ENCODE data around the gene SOX15. TPM values are rescaled to one million over a fixed set of nuclear protein-coding genes. Genes with fewer than 3 reads are reported as not detected.

SOX15 gene
- total and polyA plus RNA-seq, 8 donors: 0.31 to 2.0 (median 1.9) TPM; not detected in 1

GRCh38 chr17:7550344-7550743 lies 39.5 kb downstream of the SOX15 start:
- H3K27me3 ChIP-seq: no peaks in the 10 kb centered on the region
- H3K27ac ChIP-seq: peak overlapping the region in 1 of 2 donors; percentile 86
- no peak for ATAC-seq
- DNase-seq: no peak
- H3K9me3 ChIP-seq: no peaks in the 10 kb centered on the region
- H3K4me3 ChIP-seq: peak overlapping the region in 1 of 2 donors; percentile 78
- TF ChIP-seq CTCF (IDR thresholded peaks at IDR 0.05): no peak
- peaks cover 6 to 57% of the 10 kb centered on the region in 2 donors for H3K4me1 ChIP-seq
- intact Hi-C loops (cut with DNase I): no loop called here
- peaks cover 0 to 7% of the 10 kb centered on the region in 2 donors for H3K36me3 ChIP-seq

- no peak for TF ChIP-seq CTCF (IDR thresholded peaks at IDR 0.05)
- H3K9me3 ChIP-seq: no peaks in the 10 kb centered on the region
- ATAC-seq: peak; percentile 72
- H3K27me3 ChIP-seq: no peaks in the 10 kb centered on the region
- H3K4me1 ChIP-seq: peaks cover 6 to 55% of the 10 kb centered on the region in 2 donors
- peaks cover 0 to 7% of the 10 kb centered on the region in 2 donors for H3K36me3 ChIP-seq
- peak overlapping the region; percentile 86 for H3K27ac ChIP-seq
- DNase-seq: peak in 1 of 4 donors; percentile 44
- intact Hi-C loops (cut with DNase I): no loop called here
- H3K4me3 ChIP-seq: peak overlapping the region; percentile 55 to 78
Measured at GRCh38 chr17:7549401-7550055, 40.4 kb downstream of the SOX15 start.

- TF ChIP-seq CTCF (IDR thresholded peaks at IDR 0.05): peak; percentile 5 to 16
- intact Hi-C loops (cut with DNase I): no loop called here
- Histone ChIP-seq H3K27ac (peak within 1 kb of the TSS; percentile 86), H3K4me1 (peaks cover 6 to 51% of the 10 kb centered on the region in 2 donors), H3K9me3 (no peaks in the 10 kb centered on the region), H3K36me3 (peaks cover 0 to 7% of the 10 kb centered on the region in 2 donors), H3K4me3 (peak within 1 kb of the TSS; percentile 55 to 78), H3K27me3 (no peaks in the 10 kb centered on the region)
- peak; percentile 19 to 89 (median 70) for DNase-seq
- peak; percentile 85 for ATAC-seq
Measured at GRCh38 chr17:7548585-7549400, 41.1 kb downstream of the SOX15 start, which contains the start of gene TNFSF12. TNFSF12 (plus strand) TSS chr17:7549058; CDS start chr17:7549154, 96 bp downstream.

GRCh38 chr17:7544911-7545310 lies 45.0 kb downstream of the SOX15 start:
- H3K9me3 ChIP-seq: no peaks in the 10 kb centered on the region
- peaks cover 6 to 15% of the 10 kb centered on the region in 2 donors for H3K4me1 ChIP-seq
- no peaks in the 10 kb centered on the region for H3K36me3 ChIP-seq
- intact Hi-C loops (cut with DNase I): no loop called here
- DNase-seq (no peak), ATAC-seq (no peak)
- no peak for TF ChIP-seq CTCF (IDR thresholded peaks at IDR 0.05)
- no peaks in the 10 kb centered on the region for H3K27me3 ChIP-seq
- H3K27ac ChIP-seq: no peak overlapping the region
- H3K4me3 ChIP-seq: no peak overlapping the region

- H3K27me3 ChIP-seq: no peaks in the 10 kb centered on the region
- no peak for TF ChIP-seq CTCF (IDR thresholded peaks at IDR 0.05)
- H3K36me3 ChIP-seq: no peaks in the 10 kb centered on the region
- ATAC-seq (no peak), DNase-seq (no peak)
- intact Hi-C loops (cut with DNase I): no loop called here
- H3K9me3 ChIP-seq: peaks cover 0 to 13% of the 10 kb centered on the region in 2 donors
- H3K27ac ChIP-seq: no peak overlapping the region
- H3K4me3 ChIP-seq: no peak overlapping the region
- no peaks in the 10 kb centered on the region for H3K4me1 ChIP-seq
Measured at GRCh38 chr17:7541074-7541621, 48.7 kb downstream of the SOX15 start.
